Stomach smooth muscle (tissue), 2 donors: Measurements from ENCODE around the gene SLC35A4.

Source experiments
- H3K27ac ChIP-seq: one replicate; pipeline ENCODE4 v1.7.0; 2013; ENCODE audit warnings: mild to moderate bottlenecking, low read length, inconsistent platforms
- H3K27me3 ChIP-seq, 2 donors: one replicate each; pipeline ENCODE4 v1.7.0; 2013; ENCODE audit warnings: low read length in 2 of 2; ENCODE audit not compliant: insufficient read depth in 2 of 2, control insufficient read depth in 1 of 2
- H3K36me3 ChIP-seq, 2 donors: one replicate each; pipeline ENCODE4 v1.7.0; 2013; ENCODE audit warnings: low read length in 2 of 2; ENCODE audit not compliant: control insufficient read depth in 2 of 2, insufficient read depth in 2 of 2
- H3K4me1 ChIP-seq: one replicate; pipeline ENCODE4 v1.7.0; 2013; ENCODE audit warnings: low read length; ENCODE audit not compliant: control insufficient read depth, insufficient read depth
- H3K4me3 ChIP-seq, 2 donors: one replicate each; pipeline ENCODE4 v1.7.0; 2013; ENCODE audit warnings: low read length in 2 of 2
- H3K9ac ChIP-seq, 2 donors: one replicate each; pipeline ENCODE4 v1.7.0; 2013; ENCODE audit warnings: low read length in 2 of 2, mild to moderate bottlenecking in 1 of 2
- H3K9me3 ChIP-seq, 2 donors: one replicate each; pipeline ENCODE4 v1.7.0; 2013; ENCODE audit warnings: low read length in 2 of 2; ENCODE audit not compliant: control insufficient read depth in 2 of 2
- donor health status: healthy.
- donor health status: Pancreatic carcinoma.

The SLC35A4 gene

DNA sequence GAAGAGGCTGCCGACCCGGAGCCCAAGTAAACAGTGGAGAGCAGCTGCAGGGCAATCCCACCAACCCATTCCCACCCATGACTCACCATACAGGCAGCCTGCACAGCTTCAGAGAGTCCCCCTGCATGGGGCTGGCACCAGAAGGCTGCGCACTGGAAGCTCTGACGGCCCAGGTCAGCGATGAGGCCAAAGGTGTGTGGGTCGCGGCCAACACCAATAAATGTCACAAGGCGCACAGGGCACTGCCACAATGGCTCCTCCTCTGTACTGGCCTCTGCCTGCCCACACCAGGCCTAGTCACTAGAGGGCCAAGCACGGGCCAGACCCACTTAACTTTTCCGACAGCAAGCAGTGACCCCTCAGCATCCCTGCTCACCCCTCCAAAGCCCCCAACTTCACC is 4.4 kb upstream of the SLC35A4 start:
- no peaks in the 10 kb centered on the region for H3K27me3 ChIP-seq

DNA sequence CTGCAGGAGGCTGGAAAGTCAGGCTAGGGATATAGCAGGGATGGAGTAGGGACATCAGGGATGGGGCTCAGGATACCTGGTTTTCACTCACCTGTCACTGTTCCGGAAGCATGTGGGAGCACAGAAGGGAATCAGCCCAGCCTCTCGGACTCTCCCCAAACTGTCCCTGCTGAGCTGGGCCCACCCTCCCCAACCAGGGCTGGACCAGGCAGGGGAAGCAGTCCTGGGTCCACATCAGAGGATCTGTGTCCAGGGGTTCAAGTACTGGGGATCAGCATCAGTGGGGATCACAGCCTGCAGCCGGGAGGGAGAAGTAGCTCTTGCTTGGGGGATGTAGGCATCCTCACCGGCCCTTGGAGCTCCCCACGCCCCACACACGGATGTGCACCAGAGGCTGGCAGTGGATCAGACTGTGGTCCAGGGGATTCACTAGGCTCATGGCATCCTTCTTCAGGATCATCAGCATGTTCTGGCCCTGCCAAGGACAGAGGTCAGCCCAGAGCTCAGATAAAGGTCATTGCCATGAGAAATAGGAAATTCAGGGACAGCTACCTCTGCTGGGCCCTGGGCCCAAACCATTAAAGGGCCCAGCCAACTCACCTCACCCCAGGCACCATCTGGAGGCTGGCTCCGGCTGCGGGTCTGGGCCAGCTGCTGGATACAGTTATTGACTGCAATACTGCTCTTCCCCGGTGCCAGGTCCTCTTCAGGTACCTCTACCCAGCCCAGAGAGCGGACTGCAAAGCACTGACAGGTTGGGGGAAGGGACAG is 2.7 kb upstream of the SLC35A4 start:
- Histone ChIP-seq H3K36me3 (peaks cover 10% of the 10 kb centered on the region in 2 donors), H3K4me3 (no peak overlapping the region), H3K4me1 (peaks cover 46% of the 10 kb centered on the region), H3K27me3 (no peaks in the 10 kb centered on the region), H3K9ac (no peak overlapping the region), H3K9me3 (no peaks in the 10 kb centered on the region), H3K27ac (no peak overlapping the region)

More for the DNA sequence above, 4.4 kb upstream of the SLC35A4 start:
- Histone ChIP-seq H3K36me3 (peaks cover 6 to 10% of the 10 kb centered on the region in 2 donors), H3K9me3 (no peaks in the 10 kb centered on the region), H3K4me3 (no peak overlapping the region), H3K9ac (no peak overlapping the region), H3K4me1 (peaks cover 44% of the 10 kb centered on the region), H3K27ac (no peak overlapping the region)

DNA sequence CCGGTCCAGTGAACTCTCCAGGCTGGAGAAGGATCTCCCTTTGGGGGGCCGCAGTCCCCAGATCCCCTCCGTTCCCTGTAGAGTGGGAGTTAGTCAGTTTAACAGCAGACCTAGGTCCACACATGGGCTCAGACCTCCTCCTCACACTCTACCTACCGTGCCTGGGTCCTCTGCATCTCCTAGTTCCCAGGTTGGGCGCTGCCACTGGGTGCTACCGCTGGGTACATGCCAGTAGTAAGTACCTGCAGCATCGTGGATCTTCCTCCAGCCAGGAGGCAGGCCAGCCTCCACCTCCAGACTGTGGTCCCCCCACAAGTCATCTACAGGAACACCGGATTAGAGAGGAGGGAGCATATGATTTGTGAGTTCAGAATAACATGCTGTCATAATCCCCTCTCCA is 1.0 kb upstream of the SLC35A4 start:
- H3K36me3 ChIP-seq: peaks cover 24 to 26% of the 10 kb centered on the region in 2 donors
- H3K27me3 ChIP-seq: no peaks in the 10 kb centered on the region
- H3K4me3 ChIP-seq: peak overlapping the region; percentile 59 to 93
- H3K9ac ChIP-seq: peak overlapping the region; percentile 89 to 96
- H3K9me3 ChIP-seq: no peaks in the 10 kb centered on the region
- H3K4me1 ChIP-seq: peaks cover 48% of the 10 kb centered on the region
- H3K27ac ChIP-seq: peak overlapping the region; percentile 94

DNA sequence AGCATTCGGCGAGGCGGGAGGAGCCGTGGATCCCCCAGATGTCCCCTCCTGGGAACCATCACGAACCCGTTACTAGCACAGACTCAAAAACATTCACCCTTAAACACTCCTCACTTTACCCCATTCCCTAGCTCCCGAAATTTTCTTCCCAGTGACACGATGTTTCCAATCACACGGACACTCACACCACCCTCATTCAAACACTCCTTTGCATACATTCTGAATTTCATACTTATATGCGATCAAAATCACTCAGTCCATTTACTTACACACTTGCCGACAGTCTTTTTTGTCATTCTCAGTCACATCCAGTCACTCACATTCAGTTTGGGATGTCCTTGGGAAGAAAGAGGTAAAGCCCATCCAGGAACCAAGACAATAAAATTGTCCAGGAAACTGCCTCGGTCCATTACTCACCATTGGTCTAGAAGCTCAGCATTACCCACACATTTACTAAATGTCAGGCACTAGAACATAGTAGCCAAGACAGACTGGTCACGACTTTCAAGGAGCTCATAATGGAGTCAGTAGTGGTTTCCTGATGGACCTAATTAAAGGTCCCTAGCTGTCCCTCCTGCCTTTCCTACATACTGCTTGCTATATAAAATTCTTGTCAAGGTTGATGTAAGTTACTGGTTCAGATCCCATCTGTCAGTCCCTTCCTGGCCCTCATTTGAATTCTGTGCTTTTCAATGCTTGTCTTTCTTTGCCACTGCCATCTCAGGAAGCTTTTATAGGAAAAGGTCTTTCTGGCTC is 574 bp downstream of the SLC35A4 start:
- peak overlapping the region; percentile 89 to 96 for H3K9ac ChIP-seq
- H3K4me1 ChIP-seq: peaks cover 57% of the 10 kb centered on the region
- peaks cover 25 to 31% of the 10 kb centered on the region in 2 donors for H3K36me3 ChIP-seq
- no peaks in the 10 kb centered on the region for H3K9me3 ChIP-seq
- H3K4me3 ChIP-seq: peak overlapping the region; percentile 93 to 97
- H3K27me3 ChIP-seq: no peaks in the 10 kb centered on the region
- peak overlapping the region; percentile 94 for H3K27ac ChIP-seq

DNA sequence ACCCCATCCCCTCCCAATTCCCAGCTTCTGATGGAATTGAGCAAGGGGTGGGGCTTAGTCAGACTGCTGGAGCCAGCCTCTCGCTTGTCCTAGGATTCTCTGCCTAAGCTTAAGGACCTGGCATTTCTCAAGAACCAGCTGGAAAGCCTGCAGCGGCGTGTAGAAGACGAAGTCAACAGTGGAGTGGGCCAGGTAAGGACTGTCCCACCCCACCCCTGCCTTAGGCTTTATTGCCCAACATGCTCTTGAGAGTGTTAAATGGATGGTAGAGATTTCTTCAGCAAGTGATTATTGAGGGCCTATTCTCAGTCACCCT is 1.1 kb downstream of the SLC35A4 start:
- Histone ChIP-seq H3K4me3 (peak overlapping the region in 1 of 2 donors; percentile 93), H3K36me3 (peaks cover 24 to 29% of the 10 kb centered on the region in 2 donors), H3K27me3 (no peaks in the 10 kb centered on the region), H3K27ac (no peak overlapping the region), H3K9me3 (no peaks in the 10 kb centered on the region), H3K4me1 (peaks cover 61% of the 10 kb centered on the region), H3K9ac (no peak overlapping the region)

DNA sequence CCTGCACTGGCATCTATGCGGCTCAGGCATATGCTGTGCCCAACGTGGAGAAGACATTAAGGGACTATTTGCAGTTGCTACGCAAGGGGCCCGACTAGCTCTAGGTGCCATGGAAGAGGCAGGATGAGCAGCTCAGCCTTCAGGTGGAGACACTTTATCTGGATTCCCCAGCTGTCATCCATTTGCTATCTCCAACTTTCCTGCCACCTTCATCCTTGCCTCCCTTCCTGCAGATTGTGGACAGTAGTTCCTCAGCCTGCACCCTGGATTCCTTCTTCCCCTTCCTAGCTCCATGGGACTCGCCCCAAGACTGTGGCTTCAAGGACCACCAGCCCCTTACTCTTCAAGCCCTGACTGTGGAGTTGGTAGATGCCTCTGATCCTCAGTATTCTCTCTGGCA is 2.0 kb downstream of the SLC35A4 start:
- Histone ChIP-seq H3K9me3 (no peaks in the 10 kb centered on the region), H3K36me3 (peaks cover 23 to 30% of the 10 kb centered on the region in 2 donors), H3K27me3 (no peaks in the 10 kb centered on the region), H3K4me1 (peaks cover 63% of the 10 kb centered on the region), H3K27ac (no peak overlapping the region), H3K9ac (no peak overlapping the region), H3K4me3 (no peak overlapping the region)

DNA sequence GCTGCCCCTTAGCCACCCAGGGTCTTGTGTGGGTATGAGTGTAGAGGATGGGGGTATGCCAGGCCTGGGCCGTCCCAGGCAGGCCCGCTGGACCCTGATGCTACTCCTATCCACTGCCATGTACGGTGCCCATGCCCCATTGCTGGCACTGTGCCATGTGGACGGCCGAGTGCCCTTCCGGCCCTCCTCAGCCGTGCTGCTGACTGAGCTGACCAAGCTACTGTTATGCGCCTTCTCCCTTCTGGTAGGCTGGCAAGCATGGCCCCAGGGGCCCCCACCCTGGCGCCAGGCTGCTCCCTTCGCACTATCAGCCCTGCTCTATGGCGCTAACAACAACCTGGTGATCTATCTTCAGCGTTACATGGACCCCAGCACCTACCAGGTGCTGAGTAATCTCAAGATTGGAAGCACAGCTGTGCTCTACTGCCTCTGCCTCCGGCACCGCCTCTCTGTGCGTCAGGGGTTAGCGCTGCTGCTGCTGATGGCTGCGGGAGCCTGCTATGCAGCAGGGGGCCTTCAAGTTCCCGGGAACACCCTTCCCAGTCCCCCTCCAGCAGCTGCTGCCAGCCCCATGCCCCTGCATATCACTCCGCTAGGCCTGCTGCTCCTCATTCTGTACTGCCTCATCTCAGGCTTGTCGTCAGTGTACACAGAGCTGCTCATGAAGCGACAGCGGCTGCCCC is 2.6 kb downstream of the SLC35A4 start:
- Histone ChIP-seq H3K27ac (no peak overlapping the region), H3K27me3 (no peaks in the 10 kb centered on the region), H3K4me3 (no peak overlapping the region), H3K9ac (no peak overlapping the region), H3K36me3 (peaks cover 23 to 28% of the 10 kb centered on the region in 2 donors), H3K4me1 (peaks cover 63% of the 10 kb centered on the region), H3K9me3 (no peaks in the 10 kb centered on the region)

DNA sequence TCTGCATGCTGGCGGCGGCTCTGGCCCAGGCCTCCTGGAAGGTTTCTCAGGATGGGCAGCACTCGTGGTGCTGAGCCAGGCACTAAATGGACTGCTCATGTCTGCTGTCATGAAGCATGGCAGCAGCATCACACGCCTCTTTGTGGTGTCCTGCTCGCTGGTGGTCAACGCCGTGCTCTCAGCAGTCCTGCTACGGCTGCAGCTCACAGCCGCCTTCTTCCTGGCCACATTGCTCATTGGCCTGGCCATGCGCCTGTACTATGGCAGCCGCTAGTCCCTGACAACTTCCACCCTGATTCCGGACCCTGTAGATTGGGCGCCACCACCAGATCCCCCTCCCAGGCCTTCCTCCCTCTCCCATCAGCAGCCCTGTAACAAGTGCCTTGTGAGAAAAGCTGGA is 3.2 kb downstream of the SLC35A4 start:
- Histone ChIP-seq H3K4me3 (no peak overlapping the region), H3K4me1 (peaks cover 57% of the 10 kb centered on the region), H3K27ac (no peak overlapping the region), H3K27me3 (no peaks in the 10 kb centered on the region), H3K9ac (no peak overlapping the region), H3K9me3 (no peaks in the 10 kb centered on the region), H3K36me3 (peaks cover 23 to 28% of the 10 kb centered on the region in 2 donors)

DNA sequence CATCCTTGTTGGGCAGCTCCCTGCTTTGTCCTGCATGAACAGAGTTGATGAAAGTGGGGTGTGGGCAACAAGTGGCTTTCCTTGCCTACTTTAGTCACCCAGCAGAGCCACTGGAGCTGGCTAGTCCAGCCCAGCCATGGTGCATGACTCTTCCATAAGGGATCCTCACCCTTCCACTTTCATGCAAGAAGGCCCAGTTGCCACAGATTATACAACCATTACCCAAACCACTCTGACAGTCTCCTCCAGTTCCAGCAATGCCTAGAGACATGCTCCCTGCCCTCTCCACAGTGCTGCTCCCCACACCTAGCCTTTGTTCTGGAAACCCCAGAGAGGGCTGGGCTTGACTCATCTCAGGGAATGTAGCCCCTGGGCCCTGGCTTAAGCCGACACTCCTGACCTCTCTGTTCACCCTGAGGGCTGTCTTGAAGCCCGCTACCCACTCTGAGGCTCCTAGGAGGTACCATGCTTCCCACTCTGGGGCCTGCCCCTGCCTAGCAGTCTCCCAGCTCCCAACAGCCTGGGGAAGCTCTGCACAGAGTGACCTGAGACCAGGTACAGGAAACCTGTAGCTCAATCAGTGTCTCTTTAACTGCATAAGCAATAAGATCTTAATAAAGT is 3.9 kb downstream of the SLC35A4 start:
- peaks cover 53% of the 10 kb centered on the region for H3K4me1 ChIP-seq
- no peak overlapping the region for H3K9ac ChIP-seq
- H3K27me3 ChIP-seq: no peaks in the 10 kb centered on the region
- no peak overlapping the region for H3K27ac ChIP-seq
- H3K9me3 ChIP-seq: no peaks in the 10 kb centered on the region
- H3K4me3 ChIP-seq: no peak overlapping the region
- H3K36me3 ChIP-seq: peaks cover 23 to 28% of the 10 kb centered on the region in 2 donors

DNA sequence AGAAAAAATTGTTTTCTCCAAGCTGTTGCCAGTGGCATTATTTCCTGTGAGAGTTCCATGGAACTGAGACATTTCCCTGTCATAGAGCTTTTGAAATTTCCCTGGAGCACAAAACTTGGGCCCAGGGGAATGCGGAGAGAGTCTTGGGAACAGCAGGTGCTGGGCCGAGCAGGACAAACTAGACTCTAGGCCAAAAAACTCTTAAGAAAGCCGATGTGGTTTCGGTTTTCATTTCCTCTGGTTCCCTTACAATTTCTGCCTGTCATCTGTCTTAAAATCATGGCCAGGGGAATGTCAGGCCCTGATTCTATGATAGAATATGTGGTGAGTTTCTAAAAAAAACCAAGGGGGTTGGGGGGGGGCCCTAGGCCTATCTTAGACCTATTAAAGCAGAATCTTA is 4.6 kb downstream of the SLC35A4 start:
- H3K9ac ChIP-seq: no peak overlapping the region
- H3K9me3 ChIP-seq: no peaks in the 10 kb centered on the region
- no peak overlapping the region for H3K27ac ChIP-seq
- no peak overlapping the region for H3K4me3 ChIP-seq
- H3K27me3 ChIP-seq: no peaks in the 10 kb centered on the region
- peaks cover 49% of the 10 kb centered on the region for H3K4me1 ChIP-seq
- peaks cover 23 to 28% of the 10 kb centered on the region in 2 donors for H3K36me3 ChIP-seq
